GM12878 (cell line): ENCODE data around the gene ZNF354B. TPM values are rescaled to one million over a fixed set of nuclear protein-coding genes. Genes with fewer than 3 reads are reported as not detected.

Source experiments
- ATAC-seq: fragments of 200-7000 bp; cut with Tn5 transposase; 3 replicates; pipeline ENCODE4 v1.9.1; 2020; ENCODE audit warnings: mild to moderate bottlenecking, moderate library complexity
- BruUV-seq: library from RNA; stranded (reverse); fragments of 400-500 nt; replicated peaks from 2 replicates; lab custom pipeline; 2021; lab: Mats Ljungman, UMichigan
- CTCF ChIA-PET: fragments of 300-600 bp; sonication (Branson Sonifier 250); formaldehyde crosslinking; extraction: SDS; loops from one replicate; lab custom pipeline; 2021; ENCODE audit warnings: inconsistent platforms; lab: Yijun Ruan, JAX
- POLR2A ChIA-PET: fragments of 350-600 bp; formaldehyde crosslinking; extraction: SDS; loops from one replicate; lab custom pipeline; 2021; ENCODE audit warnings: inconsistent platforms; lab: Charles Lee
- RAD21 ChIA-PET: fragments of 300-600 bp; sonication (Branson Sonifier 250); formaldehyde crosslinking; loops from one replicate; lab custom pipeline; 2023; ENCODE audit warnings: antibody characterized with exemption; ENCODE audit not compliant: unreplicated experiment; lab: Charles Lee
- SMC1A ChIA-PET: fragments of 300-600 bp; sonication (Branson Sonifier 250); formaldehyde crosslinking; loops from one replicate; lab custom pipeline; 2023; ENCODE audit not compliant: unreplicated experiment, uncharacterized antibody; lab: Charles Lee
- DNase-seq: peaks from one replicate; pipeline ENCODE4 v3.0.0-alpha.2; 2011; ENCODE audit warnings: low read depth, low spot score
- FAIRE-seq: peaks from 3 replicates; lab custom pipeline; 2011; peaks lifted over from hg19 to GRCh38; lab: Jason Lieb, UNC
- H2AFZ ChIP-seq: 2 replicates; pipeline ENCODE4 v1.6.0; 2011; ENCODE audit warnings: low read depth, low read length, control low read depth; ENCODE audit not compliant: control insufficient read depth
- H3K27ac ChIP-seq: 2 replicates; pipeline ENCODE4 v1.5.1; 2011; ENCODE audit warnings: control low read depth; ENCODE audit not compliant: control insufficient read depth, insufficient read depth
- H3K27me3 ChIP-seq, 2 experiments: replicated peaks in 1 of 2; 2 replicates each; pipeline versions ENCODE4 v1.6.0 to v1.6.1; 2011; ENCODE audit warnings: low read length in 1 of 2; ENCODE audit not compliant: control insufficient read depth in 2 of 2, insufficient read depth in 2 of 2
- H3K36me3 ChIP-seq, 2 experiments: 2 replicates each; pipeline ENCODE4 v1.5.1; 2011; ENCODE audit warnings: low read length in 1 of 2; ENCODE audit not compliant: control insufficient read depth in 2 of 2, insufficient read depth in 2 of 2
- H3K4me1 ChIP-seq: 2 replicates; pipeline ENCODE4 v1.6.1; 2011; ENCODE audit warnings: mild to moderate bottlenecking, low read length, moderate library complexity, mixed read lengths; ENCODE audit not compliant: control insufficient read depth, insufficient read depth
- H3K4me2 ChIP-seq: 2 replicates; pipeline ENCODE4 v1.6.0; 2011; ENCODE audit warnings: control low read depth; ENCODE audit not compliant: control insufficient read depth, insufficient read depth
- H3K4me3 ChIP-seq: fragments of 200-600 bp; sonication (generic); 2 replicates; pipeline ENCODE4 v1.5.1; 2016
- H3K79me2 ChIP-seq: 2 replicates; pipeline ENCODE4 v1.6.0; 2011; ENCODE audit warnings: low read length; ENCODE audit not compliant: control insufficient read depth, insufficient read depth
- H3K9ac ChIP-seq: 2 replicates; pipeline ENCODE4 v1.8.0; 2011; ENCODE audit warnings: low read length, control low read depth, mixed read lengths; ENCODE audit not compliant: control insufficient read depth, insufficient read depth
- H3K9me3 ChIP-seq: replicated peaks from 3 replicates; pipeline ENCODE4 v1.5.1; 2011; ENCODE audit warnings: mild to moderate bottlenecking, low read length; ENCODE audit not compliant: control insufficient read depth, insufficient read depth
- H4K20me1 ChIP-seq: 2 replicates; pipeline ENCODE4 v1.6.0; 2011; ENCODE audit not compliant: control insufficient read depth, insufficient read depth
- CBX5 ChIP-seq: sonication (generic); IDR thresholded peaks from 2 replicates; pipeline ENCODE4 v1.6.1; 2016; ENCODE audit warnings: low read depth, moderate library complexity, mild to moderate bottlenecking, inconsistent platforms
- CHD1 ChIP-seq: IDR thresholded peaks from 2 replicates; pipeline ENCODE4 v1.6.1; 2012; ENCODE audit warnings: low read depth, low read length, improper control_type of control experiment
- EP300 ChIP-seq, 2 experiments: fragments of 150-350 bp in 1 of 2; IDR thresholded peaks; 2 replicates each; pipeline ENCODE4 v1.6.1; 2011 to 2012; ENCODE audit warnings: low read depth in 2 of 2, low read length in 2 of 2, borderline replicate concordance in 1 of 2, improper control_type of control experiment in 1 of 2, inconsistent platforms in 1 of 2; ENCODE audit not compliant: control insufficient read depth in 1 of 2
- HCFC1 ChIP-seq: fragments of 150-350 bp; IDR thresholded peaks from 2 replicates; pipeline ENCODE4 v1.6.1; 2014; ENCODE audit warnings: low read length
- IKZF1 ChIP-seq: fragments of 450-650 bp; conservative IDR thresholded peaks from 2 replicates; pipeline ENCODE4 v1.6.1; 2017; ENCODE audit warnings: antibody characterized with exemption, mild to moderate bottlenecking
- PAX5 ChIP-seq: IDR thresholded peaks from 2 replicates; pipeline ENCODE4 v1.6.1; 2011; ENCODE audit warnings: low read depth, low read length, borderline replicate concordance
- POLR2A ChIP-seq: IDR thresholded peaks from 2 replicates; pipeline ENCODE4 v1.6.1; 2011; ENCODE audit warnings: low read depth, mild to moderate bottlenecking, low read length
- POU2F2 ChIP-seq: IDR thresholded peaks from 3 replicates; pipeline ENCODE4 v1.6.1; 2011; ENCODE audit warnings: low read depth, mild to moderate bottlenecking, low read length, borderline replicate concordance
- RAD21 ChIP-seq: IDR thresholded peaks from 2 replicates; pipeline ENCODE4 v1.6.1; 2011; ENCODE audit warnings: mild to moderate bottlenecking, low read depth, low read length, moderate library complexity; ENCODE audit not compliant: insufficient read depth
- SIN3A ChIP-seq: IDR thresholded peaks from 2 replicates; pipeline ENCODE4 v1.6.1; 2012; ENCODE audit warnings: low read depth, low read length, improper control_type of control experiment
- SPI1 ChIP-seq: IDR thresholded peaks from 2 replicates; pipeline ENCODE4 v1.6.1; 2011; ENCODE audit warnings: low read depth, mild to moderate bottlenecking, low read length, moderate library complexity, borderline replicate concordance; ENCODE audit not compliant: insufficient read depth
- SRF ChIP-seq, 2 experiments: IDR thresholded peaks; 2 replicates each; pipeline ENCODE4 v1.6.1; 2011; ENCODE audit warnings: low read depth in 2 of 2, low read length in 2 of 2, mild to moderate bottlenecking in 1 of 2, moderate library complexity in 1 of 2
- SUPT20H ChIP-seq: IDR thresholded peaks from 2 replicates; pipeline ENCODE4 v1.6.1; 2011; ENCODE audit warnings: low read depth, mild to moderate bottlenecking, low read length, moderate library complexity, borderline replicate concordance; ENCODE audit not compliant: control insufficient read depth
- TCF7 ChIP-seq: IDR thresholded peaks from 2 replicates; pipeline ENCODE4 v1.6.1; 2014; ENCODE audit warnings: antibody characterized with exemption, borderline replicate concordance
- USF2 ChIP-seq: IDR thresholded peaks from 2 replicates; pipeline ENCODE4 v1.6.1; 2011; ENCODE audit warnings: low read depth, low read length, improper control_type of control experiment, borderline replicate concordance
- ZBED1 ChIP-seq: IDR thresholded peaks from 2 replicates; pipeline ENCODE4 v1.6.1; 2016; ENCODE audit warnings: borderline replicate concordance
- ZBTB40 ChIP-seq: fragments of 450-650 bp; IDR thresholded peaks from 2 replicates; pipeline ENCODE4 v1.6.1; 2016; ENCODE audit warnings: mild to moderate bottlenecking, moderate library complexity, borderline replicate concordance
- ZNF217 ChIP-seq: fragments of 450-650 bp; IDR thresholded peaks from 2 replicates; pipeline ENCODE4 v1.6.1; 2017; ENCODE audit warnings: antibody characterized with exemption, mild to moderate bottlenecking
- ZNF274 ChIP-seq: IDR thresholded peaks from one replicate; pipeline ENCODE4 v1.8.0; 2011; ENCODE audit not compliant: insufficient read length, insufficient read depth
- ZSCAN29 ChIP-seq: fragments of 450-650 bp; IDR thresholded peaks from 2 replicates; pipeline ENCODE4 v1.6.1; 2017; ENCODE audit warnings: mild to moderate bottlenecking, moderate library complexity
- WGBS: methylation state at CpG from one replicate; pipeline ENCODE4 v1.1.6; 2016; ENCODE audit warnings: low lambda C conversion rate; ENCODE audit not compliant: insufficient replicate concordance, insufficient coverage; ENCODE audit errors: missing lambda C conversion rate; 5-methylcytosine and 5-hydroxymethylcytosine counted together
- in situ Hi-C: fragments of 300-500 bp; cut with MboI; formaldehyde crosslinking; loops from 9 replicates; pipeline ENCODE4 v1.14.3; 2018; ENCODE audit warnings: mixed read lengths
- intact Hi-C: fragments of 100-400 bp; cut with micrococcal nuclease; formaldehyde crosslinking; loops from one replicate; pipeline ENCODE4 v1.14.2; 2022; ENCODE audit not compliant: unreplicated experiment
- polyA plus RNA-seq, 11 experiments: library from polyadenylated mRNA; depleted of rRNA in 4 of 11; unstranded in 6 of 11; stranded (reverse) in 5 of 11; fragments of >200 nt; fragmentation: Nextera tagmentation in 4 of 11; fragmentation: Illumina TruSeq in 1 of 11; extraction: Ambion mirVana in 4 of 11; extraction: Trizol in 1 of 11; gene quantifications; 1 replicate in 1 of 11; 2 replicates in 10 of 11; pipeline versions ENCODE4 v1.2.1 to v1.2.3, GENCODE V29; 2011 to 2016; ENCODE audit warnings: inconsistent platforms in 2 of 11, missing spikeins in 2 of 11, low read depth in 1 of 11
- total RNA-seq, 4 experiments: library from RNA; depleted of rRNA in 3 of 4; stranded (reverse); fragments of >200 nt in 3 of 4; fragmentation: Illumina TruSeq in 1 of 4; extraction: Trizol in 1 of 4; gene quantifications; 2 replicates each; pipeline versions ENCODE4 v1.2.1 to v1.2.3, GENCODE V29; 2013 to 2021

ZNF354B gene
- total and polyA plus RNA-seq, 10 of the 15 experiments (the other 5 are each of a cell fraction or from before 2014, with no cell fraction given): 0.64 to 11.1 (median 4.9) TPM

- TF ChIP-seq USF2: no peak
- no peak for TF ChIP-seq ZBTB40
- no peak for TF ChIP-seq SUPT20H
- no peak for TF ChIP-seq RAD21
- no peak for TF ChIP-seq ZNF217
Observed at GRCh38 chr5:178851951-178852350, 7.8 kb upstream of the ZNF354B start (continued).

GRCh38 chr5:178854284-178854683, 5.5 kb upstream of the ZNF354B start:
- no peaks in the 10 kb centered on the region for H3K36me3 ChIP-seq
- H3K9ac ChIP-seq: no peak overlapping the region
- H3K79me2 ChIP-seq: no peaks in the 10 kb centered on the region
- intact Hi-C loops (loop anchor here (10.0 kb wide), 1 partner anchor 229 kb away; the partner anchor contains the start of gene CLK4), in situ Hi-C loops (no loop called here)
- ATAC-seq (no peak), FAIRE-seq (no peak), DNase-seq (no peak)
- no peak for TF ChIP-seq HCFC1
- TF ChIP-seq ZBED1: no peak
- no peak for TF ChIP-seq ZNF274
- TF ChIP-seq TCF7: no peak
- TF ChIP-seq ZSCAN29: no peak
- no peak for TF ChIP-seq SIN3A
- no peak for TF ChIP-seq EP300 (IDR thresholded peaks at IDR 0.05; ENCODE audit: borderline replicate concordance in 1 of 2, control insufficient read depth in 1 of 2, low read depth in 2 of 2, low read length in 2 of 2)
- TF ChIP-seq POU2F2: no peak
- TF ChIP-seq SPI1: no peak
- TF ChIP-seq CBX5: no peak
- no peak for TF ChIP-seq IKZF1
- TF ChIP-seq SRF (IDR thresholded peaks at IDR 0.05; ENCODE audit: low read depth in 2 of 2, low read length in 2 of 2): no peak
- no peak for TF ChIP-seq POLR2A
- no peak for TF ChIP-seq CHD1
- TF ChIP-seq USF2: no peak
- TF ChIP-seq PAX5: no peak
- RAD21 ChIA-PET: no interaction called here
- no peaks in the 10 kb centered on the region; the same call in 1 of the 3 replicates for H3K9me3 ChIP-seq
- POLR2A ChIA-PET: no interaction called here
- H3K4me1 ChIP-seq: no peaks in the 10 kb centered on the region
- H4K20me1 ChIP-seq: no peaks in the 10 kb centered on the region
- H3K27ac ChIP-seq: no peak overlapping the region
- SMC1A ChIA-PET: no interaction called here
- no TSS peak for BruUV-seq
- H3K4me2 ChIP-seq: no peak overlapping the region
- H3K27me3 ChIP-seq: no peaks in the 10 kb centered on the region
- CTCF ChIA-PET: no interaction called here
- H2AFZ ChIP-seq: no peak overlapping the region
- no peak overlapping the region for H3K4me3 ChIP-seq
- 33% methylated on average over 5 of the region's 5 CpGs for WGBS
